Activated CD8-positive, alpha-beta memory T cell treated with anti-CD3 and anti-CD28 coated beads for 1 hour (primary cell): ENCODE data around the gene KRT79.

Source experiments
- DNase-seq, 2 donors: peaks; one replicate each; pipeline ENCODE4 v3.0.0-alpha.2; 2020; ENCODE audit warnings: low read depth in 1 of 2; ENCODE audit errors: extremely low read depth in 1 of 2

The KRT79 gene

GRCh38 chr12:52820521-52820920 is 13.6 kb downstream of the KRT79 start:
- no peak for DNase-seq

GRCh38 chr12:52819731-52820510 is 14.2 kb downstream of the KRT79 start:
- no peak for DNase-seq

DNA sequence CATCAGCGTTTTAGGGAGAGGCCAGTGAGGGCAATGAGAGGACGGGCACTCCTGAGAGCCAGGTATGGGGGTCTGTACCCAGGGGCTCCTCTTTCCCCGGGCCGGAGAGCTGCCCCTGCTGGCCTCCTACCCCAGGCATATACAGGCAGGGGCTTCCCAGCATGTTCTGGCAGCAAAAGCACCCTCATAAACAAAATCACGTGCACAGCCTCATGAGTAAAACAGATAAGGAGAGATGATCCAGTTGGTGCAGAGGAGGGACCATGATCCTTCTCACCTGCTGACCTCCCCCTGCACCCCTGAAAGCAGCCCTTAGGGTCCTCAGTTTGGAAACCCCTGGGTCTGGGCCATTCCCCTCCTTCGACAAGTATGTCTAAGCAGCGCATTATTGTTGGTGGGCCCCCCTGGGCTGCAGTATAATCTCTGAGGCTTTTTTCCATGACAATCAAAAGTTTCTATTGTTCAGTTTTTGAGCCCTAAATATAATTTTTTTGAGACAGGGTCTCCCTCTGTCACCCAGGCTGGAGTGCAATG is 15.2 kb downstream of the KRT79 start:
- DNase-seq, result no peak

DNA sequence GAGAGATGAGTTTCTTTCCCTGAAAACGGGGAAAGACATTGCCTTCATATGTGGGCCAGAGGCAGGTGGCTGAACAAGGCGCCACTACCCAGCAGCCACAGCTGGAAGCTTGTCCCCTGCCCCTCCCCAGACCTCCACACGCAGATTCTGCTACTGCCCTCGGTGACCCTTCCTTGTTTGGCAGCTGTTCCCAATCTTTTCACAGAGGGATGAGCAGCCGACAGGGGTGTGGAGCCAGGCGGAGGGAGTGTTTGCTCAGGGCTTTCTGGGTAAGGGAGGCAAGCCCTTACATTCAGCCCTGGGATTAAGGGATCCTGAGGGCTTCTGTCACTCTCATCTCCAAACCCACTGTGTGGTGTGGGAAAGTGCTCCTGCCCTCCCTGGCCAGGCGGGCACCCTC is 15.7 kb downstream of the KRT79 start:
- DNase-seq, result no peak

DNA sequence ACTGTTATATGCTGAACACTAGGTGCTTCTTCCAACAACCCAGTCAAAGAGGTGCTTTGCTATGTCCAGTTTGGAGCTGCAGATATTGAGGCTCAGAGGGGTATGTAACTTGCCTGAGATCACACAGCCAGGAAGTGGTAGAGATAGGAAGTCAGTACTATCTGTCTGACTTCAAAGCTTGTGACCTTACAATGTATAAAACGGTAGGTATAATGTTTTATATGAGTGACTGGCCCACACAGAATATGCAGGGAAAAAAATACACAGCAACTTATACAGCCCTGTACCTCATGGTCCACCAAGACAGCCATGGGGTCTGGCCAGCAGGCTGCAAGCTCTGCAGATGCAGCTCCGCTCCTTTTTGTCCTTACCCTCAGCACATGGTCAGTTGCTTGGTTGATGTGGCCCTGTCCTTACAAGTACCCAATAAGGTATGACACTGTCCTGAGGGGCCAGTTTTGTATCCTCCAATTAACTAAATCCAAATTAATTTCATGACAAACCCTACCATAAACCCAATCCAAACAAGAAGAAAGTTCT is 16.3 kb downstream of the KRT79 start:
- no peak for DNase-seq

DNA sequence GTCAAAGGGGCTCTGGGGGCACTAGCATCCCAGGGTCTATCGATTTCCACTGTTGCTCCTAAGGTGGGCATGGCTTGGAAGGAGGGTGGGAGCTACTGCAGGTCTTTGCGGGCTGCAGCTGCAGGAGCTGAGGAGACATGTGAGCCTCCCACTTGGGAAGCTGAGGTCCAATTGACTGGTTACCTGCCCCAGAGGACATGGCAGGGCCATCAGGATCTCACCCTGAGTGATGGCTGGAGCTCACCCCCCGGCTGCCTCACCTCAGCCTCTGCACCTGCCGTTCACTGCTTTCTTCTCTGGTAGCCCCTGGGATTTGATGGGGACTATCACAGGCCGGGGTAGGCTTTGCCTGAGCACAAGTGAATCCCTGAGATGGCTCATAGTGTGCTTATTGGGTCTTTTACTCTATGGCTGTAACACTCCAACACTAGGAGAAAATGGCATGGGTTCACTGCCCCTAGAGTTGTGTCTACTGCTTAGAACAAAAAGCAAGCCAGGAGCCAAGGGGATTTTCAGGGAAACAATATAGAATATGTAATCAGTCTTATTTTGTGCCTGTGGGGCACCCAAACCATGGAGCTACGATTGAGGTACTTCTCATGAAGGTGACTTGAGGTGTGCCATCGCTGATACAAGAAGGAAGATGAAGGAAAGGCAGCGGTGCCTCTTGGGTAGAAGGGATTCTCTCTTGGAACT is 17.0 kb downstream of the KRT79 start:
- no peak for DNase-seq

- DNase-seq, result no peak
These were observed 18.2 kb downstream of the KRT79 start for GRCh38 chr12:52815676-52816588.

DNA sequence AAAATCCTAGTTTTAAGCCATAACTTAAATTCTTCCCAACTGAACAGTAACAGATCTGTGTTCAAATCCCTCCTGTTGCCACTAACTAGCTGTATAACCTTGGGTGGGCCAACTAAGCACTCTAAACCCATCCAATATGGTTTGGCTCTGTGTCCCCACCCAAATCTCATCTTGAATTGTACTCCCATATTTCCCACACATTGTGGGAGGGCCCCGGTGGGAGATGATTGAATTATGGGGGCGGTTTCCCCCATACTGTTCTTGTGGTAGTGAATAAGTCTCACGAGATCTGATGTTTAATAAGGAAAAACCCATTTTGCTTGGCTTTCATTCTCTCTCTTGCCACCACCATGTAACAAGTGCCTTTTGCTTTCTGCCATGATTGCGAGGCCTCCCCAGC is 18.9 kb downstream of the KRT79 start:
- no peak for DNase-seq

- no peak for DNase-seq
These were observed 19.4 kb downstream of the KRT79 start for GRCh38 chr12:52814710-52815155.

DNA sequence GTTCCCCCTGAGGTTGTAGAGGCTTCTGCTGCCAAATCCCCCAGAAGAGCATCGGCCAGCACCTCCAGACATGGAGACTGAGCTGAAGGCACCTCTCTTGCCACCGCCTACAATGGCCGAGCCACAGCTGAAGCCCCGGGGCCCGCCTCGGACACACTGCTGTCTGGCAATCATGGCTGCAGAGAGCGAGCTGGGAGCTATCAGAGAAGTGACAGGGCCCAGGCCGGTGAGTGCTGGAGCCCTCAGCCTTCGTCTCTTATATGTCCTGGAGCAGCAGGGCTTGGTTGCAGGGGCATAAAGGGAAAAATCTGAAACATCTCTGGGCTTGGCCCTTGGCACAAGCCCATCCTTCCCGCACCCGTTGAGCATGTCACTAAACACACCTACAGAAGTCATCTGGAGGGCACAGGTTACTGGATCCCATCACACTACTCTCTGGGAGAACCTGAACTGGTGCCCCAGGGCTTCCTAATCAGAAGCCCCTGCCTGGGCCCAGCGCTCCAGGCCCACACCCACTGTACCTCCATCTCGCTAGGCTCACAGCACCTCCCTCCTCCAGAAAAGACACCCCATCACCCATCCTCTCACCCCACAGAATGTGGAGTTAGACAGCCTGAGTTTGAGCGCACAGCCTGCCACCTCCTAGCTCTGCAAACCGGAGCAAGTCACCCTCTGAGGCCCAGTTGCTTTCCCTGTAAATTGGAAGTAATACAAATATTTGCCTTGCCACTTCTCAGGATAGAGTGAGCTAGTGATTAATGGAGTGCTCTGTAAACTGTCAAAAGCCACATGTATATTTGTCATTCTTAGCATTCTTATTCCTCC is 20.0 kb downstream of the KRT79 start, which contains the start of gene KRT4:
KRT4 (minus strand) TSS at position 232 of the 825 bp plus-strand sequence; CDS start at position 174, 58 bp downstream.
- DNase-seq, result no peak

- no peak for DNase-seq
These were observed 20.8 kb downstream of the KRT79 start for GRCh38 chr12:52813203-52813819.

DNA sequence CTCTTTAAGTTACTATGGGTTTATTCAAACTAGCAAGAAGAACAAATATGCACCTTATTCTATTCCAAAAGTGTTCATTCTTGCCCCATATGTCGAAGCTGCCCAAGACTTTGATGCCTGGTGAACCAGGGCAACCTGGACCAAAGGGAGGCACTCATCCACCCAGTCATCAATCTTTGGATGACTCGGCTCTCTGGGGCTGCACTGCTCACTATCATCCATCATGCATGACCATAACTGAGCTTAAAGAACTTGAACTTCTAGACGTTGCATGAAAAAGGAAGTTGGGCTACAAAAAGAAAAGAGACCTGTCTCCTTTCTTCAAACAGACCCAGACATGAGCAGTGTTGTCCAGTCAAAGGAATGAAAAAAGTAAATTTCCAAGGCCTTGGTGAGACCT is 21.4 kb downstream of the KRT79 start:
- DNase-seq, result no peak

GRCh38 chr12:52812073-52812400 is 22.1 kb downstream of the KRT79 start:
- no peak for DNase-seq

- no peak for DNase-seq
These were observed 22.7 kb downstream of the KRT79 start for GRCh38 chr12:52811191-52812072.

GRCh38 chr12:52810554-52810953 is 23.6 kb downstream of the KRT79 start:
- DNase-seq, result no peak

GRCh38 chr12:52809166-52809565 is 24.9 kb downstream of the KRT79 start:
- no peak for DNase-seq

- no peak for DNase-seq
These were observed 25.4 kb downstream of the KRT79 start for GRCh38 chr12:52808573-52809160.
